GM19328 (cell line): Measurements from ENCODE around the gene NSUN7.
"Not testable (repeated sequence)": the region's sequence is repeated elsewhere in the genome, so short reads cannot be mapped to it uniquely, and the experiment has no call there.

ENCODE experiments used
- ATAC-seq: cut with Tn5 transposase; IDR thresholded peaks from one replicate; pipeline ENCODE4 v1.9.1; 2021; ENCODE audit warnings: mild to moderate bottlenecking, moderate library complexity; ENCODE audit not compliant: unreplicated experiment

Gene NSUN7

GRCh38 chr4:40749717-40750460, at the start of gene NSUN7:
Gene NSUN7 (plus strand): TSS chr4:40749955. CDS start chr4:40750694, 739 bp downstream.
- no peak for ATAC-seq

- no peak for ATAC-seq
Measured at GRCh38 chr4:40702137-40702799, 47.5 kb upstream of the NSUN7 start.

- ATAC-seq = no peak
Measured at GRCh38 chr4:40702800-40703151, 47.0 kb upstream of the NSUN7 start.

GRCh38 chr4:40704073-40704472, 45.7 kb upstream of the NSUN7 start:
- no peak for ATAC-seq

GRCh38 chr4:40710484-40711254, 39.1 kb upstream of the NSUN7 start:
- no peak for ATAC-seq

GRCh38 chr4:40713001-40713400, 36.8 kb upstream of the NSUN7 start:
- ATAC-seq = not testable (repeated sequence)

GRCh38 chr4:40713798-40714197, 36.0 kb upstream of the NSUN7 start:
- ATAC-seq = no peak

GRCh38 chr4:40718586-40718985, 31.2 kb upstream of the NSUN7 start:
- ATAC-seq = no peak

GRCh38 chr4:40719008-40719623, 30.6 kb upstream of the NSUN7 start:
- ATAC-seq = no peak

GRCh38 chr4:40720351-40720750, 29.4 kb upstream of the NSUN7 start:
- no peak for ATAC-seq

- ATAC-seq = no peak
Measured at GRCh38 chr4:40720916-40721315, 28.8 kb upstream of the NSUN7 start.

- ATAC-seq = no peak
Measured at GRCh38 chr4:40721730-40722171, 28.0 kb upstream of the NSUN7 start.

GRCh38 chr4:40722576-40723161, 27.1 kb upstream of the NSUN7 start:
- no peak for ATAC-seq

- ATAC-seq = no peak
Measured at GRCh38 chr4:40723728-40724127, 26.0 kb upstream of the NSUN7 start.

GRCh38 chr4:40728333-40728732, 21.4 kb upstream of the NSUN7 start:
- ATAC-seq = no peak

- no peak for ATAC-seq
Measured at GRCh38 chr4:40729555-40729954, 20.2 kb upstream of the NSUN7 start.

- no peak for ATAC-seq
Measured at GRCh38 chr4:40730091-40730679, 19.6 kb upstream of the NSUN7 start.

- ATAC-seq = no peak
Measured at GRCh38 chr4:40731361-40731760, 18.4 kb upstream of the NSUN7 start.

GRCh38 chr4:40731792-40732245, 17.9 kb upstream of the NSUN7 start:
- no peak for ATAC-seq

GRCh38 chr4:40733752-40734151, 16.0 kb upstream of the NSUN7 start:
- no peak for ATAC-seq
